Right cardiac atrium (tissue), 5 donors: ENCODE results near the gene ACP3. TPM values are rescaled to one million over a fixed set of nuclear protein-coding genes. Genes with fewer than 3 reads are reported as not detected.

Experiments
- ATAC-seq, 2 donors: fragments of 200-7000 bp; cut with Tn5 transposase; one replicate each; pipeline versions ENCODE4 v1.8.0 to v1.9.1; 2020; ENCODE audit warnings: moderate library complexity in 2 of 2, mild to moderate bottlenecking in 1 of 2
- DNase-seq, 3 donors: peaks; one replicate each; pipeline ENCODE4 v3.0.0-alpha.2; 2020
- H3K27ac ChIP-seq: one replicate; pipeline ENCODE4 v1.5.1; 2013; ENCODE audit warnings: mild to moderate bottlenecking, low read length, control low read depth, moderate library complexity
- H3K27me3 ChIP-seq: one replicate; pipeline ENCODE4 v1.6.1; 2013; ENCODE audit not compliant: control insufficient read depth, insufficient read depth
- H3K4me1 ChIP-seq: one replicate; pipeline ENCODE4 v1.6.1; 2013; ENCODE audit warnings: low read length; ENCODE audit not compliant: control insufficient read depth, insufficient read depth
- H3K4me3 ChIP-seq: one replicate; pipeline ENCODE4 v1.5.1; 2013; ENCODE audit warnings: low read length, control low read depth
- H3K9me3 ChIP-seq: one replicate; pipeline ENCODE4 v1.6.1; 2013; ENCODE audit warnings: low read length; ENCODE audit not compliant: control insufficient read depth
- WGBS: extraction: QIAGEN DNeasy Blood & Tissue Kit; methylation state at CpG from one replicate; pipeline ENCODE4 v1.1.7; 2013; 5-methylcytosine and 5-hydroxymethylcytosine counted together
- intact Hi-C, 4 donors: fragments of 100-400 bp; cut with DNase I; formaldehyde crosslinking; loops; one replicate each; pipeline versions ENCODE4 v1.11.0 to v1.14.0; 2022 to 2023
- polyA plus RNA-seq: library from polyadenylated mRNA; stranded (reverse); fragments of 200-250 nt; gene quantifications from one replicate; pipeline ENCODE4 v1.2.3, GENCODE V29; 2013
- total RNA-seq, 4 donors: library from RNA; stranded (reverse); fragmentation: NEBNext Ultra II Directional; extraction: Animal tissue kit (Norgen Biotek cat#: 25700); gene quantifications; one replicate each; pipeline ENCODE4 v1.2.1, GENCODE V29; 2021
- donor health status: healthy with polysubstance abuse.
- donor health status: DM: no; HTN: yes; CAD: no.
- donor health status: DM: no; HTN: no; CAD: no.
- donor health status: DM: no; HTN: yes; CAD: no; lungs with severe emphysema.
- donor health status: DM: yes; HTN: yes; CAD: no.

The ACP3 gene
- total and polyA plus RNA-seq, 5 donors = 0.41 to 2.3 (median 1.2) TPM

DNA sequence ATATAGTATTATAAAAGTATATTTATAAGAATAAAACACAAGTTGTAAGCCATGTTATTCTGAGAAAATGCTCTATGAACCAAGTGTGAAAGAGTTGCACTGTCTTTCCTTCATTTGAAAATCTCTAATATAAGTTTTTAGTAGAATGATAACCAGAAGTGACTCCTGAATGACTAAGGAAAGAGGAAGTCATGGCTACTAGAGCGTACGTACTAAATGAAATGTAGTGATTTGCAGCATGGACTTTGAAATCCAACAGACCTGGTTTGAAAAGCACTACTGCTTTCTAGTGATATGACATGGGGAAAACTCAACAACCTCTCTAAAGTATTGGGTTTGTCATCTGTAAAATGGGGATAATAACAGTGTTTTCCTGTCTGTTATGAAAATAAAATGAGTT, 89.8 kb downstream of the ACP3 start:
- WGBS = 80% methylated on average over 2 of the region's 2 CpGs
- Histone ChIP-seq H3K27me3 (no peaks in the 10 kb centered on the region), H3K4me1 (peaks cover 2% of the 10 kb centered on the region), H3K4me3 (no peak overlapping the region), H3K9me3 (no peaks in the 10 kb centered on the region), H3K27ac (no peak overlapping the region)
- intact Hi-C loops = no loop called here
- DNase-seq = no peak
- no peak for ATAC-seq

Other genes with a start within 250 kb of the ACP3 start
- gene DNAJC13, start 100.1 kb downstream of the ACP3 start, total RNA-seq = 10 to 100 TPM; 29.4 to 32.4 (median 31.2) TPM
- 9.3 TPM for gene DNAJC13, start 100.1 kb downstream of the ACP3 start, polyA plus RNA-seq